Epithelial cell of proximal tubule (primary cell): ENCODE results near the gene AFMID. TPM values are rescaled to one million over a fixed set of nuclear protein-coding genes. Genes with fewer than 3 reads are reported as not detected.
"Not testable (repeated sequence)": the region's sequence is repeated elsewhere in the genome, so short reads cannot be mapped to it uniquely, and the experiment has no call there.

ENCODE experiments used
- DNase-seq: peaks from one replicate; pipeline ENCODE4 v3.0.0-alpha.2; 2011; ENCODE audit warnings: low read depth
- H3K4me3 ChIP-seq: 2 replicates; pipeline ENCODE4 v1.5.1; 2011; ENCODE audit warnings: low read depth, mild to moderate bottlenecking, low read length
- CTCF ChIP-seq: conservative IDR thresholded peaks from 2 replicates; pipeline ENCODE4 v1.5.1; 2012; ENCODE audit warnings: low read depth, mild to moderate bottlenecking, low read length
- total RNA-seq: library from RNA; depleted of rRNA; stranded (reverse); fragments of >200 nt; gene quantifications from 2 replicates; pipeline ENCODE4 v1.2.3, GENCODE V29; 2015

Gene AFMID
- total RNA-seq, 1 donor from 2014 or later, result 47.2 TPM

GRCh38 chr17:78249818-78250806 lies 63.0 kb downstream of the AFMID start:
- no peak overlapping the region for H3K4me3 ChIP-seq
- no peak for DNase-seq
- TF ChIP-seq CTCF, result no peak

GRCh38 chr17:78250891-78251772 lies 64.0 kb downstream of the AFMID start:
- TF ChIP-seq CTCF, result peak; percentile 99
- DNase-seq, result no peak
- H3K4me3 ChIP-seq, result no peak overlapping the region

- no peak for DNase-seq
- H3K4me3 ChIP-seq, result no peak overlapping the region
- no peak for TF ChIP-seq CTCF
These were observed 64.6 kb downstream of the AFMID start for GRCh38 chr17:78251773-78252103.

- no peak for DNase-seq
- TF ChIP-seq CTCF, result no peak
These were observed 65.0 kb downstream of the AFMID start for GRCh38 chr17:78252111-78252634.

GRCh38 chr17:78252701-78253635 lies 65.8 kb downstream of the AFMID start:
- no peak overlapping the region for H3K4me3 ChIP-seq

More at GRCh38 chr17:78252111-78252634, 65.0 kb downstream of the AFMID start:
- no peak overlapping the region for H3K4me3 ChIP-seq

GRCh38 chr17:78253636-78253945 lies 66.4 kb downstream of the AFMID start:
- not testable (repeated sequence) for DNase-seq
- H3K4me3 ChIP-seq, result peak overlapping the region; percentile 86

More at GRCh38 chr17:78252701-78253635, 65.8 kb downstream of the AFMID start:
- TF ChIP-seq CTCF, result no peak
- DNase-seq, result no peak
